Glutamatergic neuron (in vitro differentiated cells): Measurements from ENCODE around the gene TAF1A. TPM values are rescaled to one million over a fixed set of nuclear protein-coding genes. Genes with fewer than 3 reads are reported as not detected.
A peak's percentile ranks its signal among the peaks of the same experiment; 100 is the strongest.
"Not testable (repeated sequence)": the region's sequence is repeated elsewhere in the genome, so short reads cannot be mapped to it uniquely, and the experiment has no call there.

Experiments
- DNase-seq: peaks from one replicate; pipeline ENCODE4 v3.0.0; 2022
- H3K27ac Mint-ChIP-seq: one replicate; pipeline ENCODE4 v1.8.0; 2020; ENCODE audit warnings: mild to moderate bottlenecking, mixed read lengths, inconsistent platforms; ENCODE audit not compliant: unreplicated experiment
- H3K27me3 Mint-ChIP-seq: one replicate; pipeline ENCODE4 v1.8.0; 2020; ENCODE audit warnings: mild to moderate bottlenecking, moderate library complexity, mixed read lengths, inconsistent platforms; ENCODE audit not compliant: unreplicated experiment
- H3K36me3 Mint-ChIP-seq: one replicate; pipeline ENCODE4 v1.8.0; 2020; ENCODE audit warnings: mild to moderate bottlenecking, mixed read lengths, inconsistent platforms; ENCODE audit not compliant: unreplicated experiment
- H3K4me1 Mint-ChIP-seq: one replicate; pipeline ENCODE4 v1.8.0; 2020; ENCODE audit warnings: mild to moderate bottlenecking, low read depth, mixed read lengths, inconsistent platforms; ENCODE audit not compliant: unreplicated experiment
- H3K4me3 Mint-ChIP-seq: one replicate; pipeline ENCODE4 v1.8.0; 2020; ENCODE audit warnings: mild to moderate bottlenecking, mixed read lengths, inconsistent platforms; ENCODE audit not compliant: unreplicated experiment
- H3K9me3 Mint-ChIP-seq: one replicate; pipeline ENCODE4 v1.8.0; 2020; ENCODE audit warnings: mild to moderate bottlenecking, moderate library complexity, mixed read lengths, inconsistent platforms; ENCODE audit not compliant: unreplicated experiment
- total RNA-seq: library from RNA; stranded (reverse); fragmentation: NEBNext Ultra II Directional; extraction: Animal tissue kit (Norgen Biotek cat#: 25700); gene quantifications from one replicate; pipeline ENCODE4 v1.2.1, GENCODE V29; 2021; ENCODE audit not compliant: unreplicated experiment
- TF ChIP-seq, protein P1 (sequence below): fragments of 200-600 bp; sonication (generic); IDR thresholded peaks from one replicate; pipeline ENCODE4 v1.5.0; 2021; ENCODE audit not compliant: partially characterized antibody, unreplicated experiment

TAF1A gene
- total RNA-seq, 1 donor from 2014 or later, result 10.4 TPM

DNA sequence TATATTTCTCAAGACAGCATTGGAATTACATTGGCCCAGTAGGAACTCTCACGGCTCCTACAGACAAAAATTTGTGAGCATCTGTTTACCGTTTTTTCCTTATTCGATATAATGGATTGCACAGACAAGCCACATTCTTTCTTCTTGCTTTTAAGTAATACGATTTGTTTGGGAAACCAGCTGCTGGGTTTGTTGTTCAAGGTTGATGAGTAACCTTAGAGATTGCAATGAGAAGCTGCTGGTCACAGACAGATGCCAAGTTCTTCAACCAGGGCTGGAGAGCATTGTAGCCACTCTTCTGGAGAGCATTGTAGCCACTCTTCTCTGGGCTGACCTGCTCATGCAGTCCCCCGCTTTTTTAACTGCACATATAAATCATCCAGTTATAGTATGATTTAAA lies 26.8 kb upstream of the TAF1A start:
- peaks cover 14% of the 10 kb centered on the region for H3K27me3 Mint-ChIP-seq
- TF ChIP-seq, protein P1, sequence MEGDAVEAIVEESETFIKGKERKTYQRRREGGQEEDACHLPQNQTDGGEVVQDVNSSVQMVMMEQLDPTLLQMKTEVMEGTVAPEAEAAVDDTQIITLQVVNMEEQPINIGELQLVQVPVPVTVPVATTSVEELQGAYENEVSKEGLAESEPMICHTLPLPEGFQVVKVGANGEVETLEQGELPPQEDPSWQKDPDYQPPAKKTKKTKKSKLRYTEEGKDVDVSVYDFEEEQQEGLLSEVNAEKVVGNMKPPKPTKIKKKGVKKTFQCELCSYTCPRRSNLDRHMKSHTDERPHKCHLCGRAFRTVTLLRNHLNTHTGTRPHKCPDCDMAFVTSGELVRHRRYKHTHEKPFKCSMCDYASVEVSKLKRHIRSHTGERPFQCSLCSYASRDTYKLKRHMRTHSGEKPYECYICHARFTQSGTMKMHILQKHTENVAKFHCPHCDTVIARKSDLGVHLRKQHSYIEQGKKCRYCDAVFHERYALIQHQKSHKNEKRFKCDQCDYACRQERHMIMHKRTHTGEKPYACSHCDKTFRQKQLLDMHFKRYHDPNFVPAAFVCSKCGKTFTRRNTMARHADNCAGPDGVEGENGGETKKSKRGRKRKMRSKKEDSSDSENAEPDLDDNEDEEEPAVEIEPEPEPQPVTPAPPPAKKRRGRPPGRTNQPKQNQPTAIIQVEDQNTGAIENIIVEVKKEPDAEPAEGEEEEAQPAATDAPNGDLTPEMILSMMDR, result no peak
- H3K36me3 Mint-ChIP-seq, result peaks cover 6% of the 10 kb centered on the region
- peaks cover 16% of the 10 kb centered on the region for H3K9me3 Mint-ChIP-seq
- H3K27ac Mint-ChIP-seq, result peak overlapping the region; percentile 98
- H3K4me1 Mint-ChIP-seq, result peaks cover 29% of the 10 kb centered on the region
- DNase-seq, result no peak
- H3K4me3 Mint-ChIP-seq, result peak overlapping the region; percentile 87

DNA sequence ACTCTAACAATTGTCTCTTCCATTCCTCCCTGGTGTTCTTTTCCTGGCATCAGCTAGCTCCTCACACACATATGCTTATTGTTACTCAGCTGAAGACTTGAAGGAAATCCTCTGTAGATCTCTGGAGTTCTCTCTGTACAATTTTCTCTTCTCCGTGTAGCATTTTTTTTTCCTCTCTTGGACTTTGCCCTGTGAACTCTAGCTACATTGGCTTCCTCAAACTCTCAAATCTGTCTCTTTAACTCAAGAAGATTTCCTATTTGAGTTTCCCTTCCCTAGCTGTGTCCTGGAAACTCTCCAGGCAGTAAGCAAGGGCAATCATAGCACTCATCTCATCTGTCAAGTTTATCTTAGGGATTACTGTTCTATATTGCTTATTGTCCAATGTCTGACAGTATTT lies 23.9 kb upstream of the TAF1A start:
- Mint-ChIP-seq H3K36me3 (peaks cover 11% of the 10 kb centered on the region), H3K4me3 (no peak overlapping the region), H3K27me3 (peaks cover 9% of the 10 kb centered on the region), H3K9me3 (peaks cover 17% of the 10 kb centered on the region), H3K4me1 (peaks cover 20% of the 10 kb centered on the region), H3K27ac (no peak overlapping the region)
- DNase-seq, result no peak
- TF ChIP-seq, protein P1, result no peak

DNA sequence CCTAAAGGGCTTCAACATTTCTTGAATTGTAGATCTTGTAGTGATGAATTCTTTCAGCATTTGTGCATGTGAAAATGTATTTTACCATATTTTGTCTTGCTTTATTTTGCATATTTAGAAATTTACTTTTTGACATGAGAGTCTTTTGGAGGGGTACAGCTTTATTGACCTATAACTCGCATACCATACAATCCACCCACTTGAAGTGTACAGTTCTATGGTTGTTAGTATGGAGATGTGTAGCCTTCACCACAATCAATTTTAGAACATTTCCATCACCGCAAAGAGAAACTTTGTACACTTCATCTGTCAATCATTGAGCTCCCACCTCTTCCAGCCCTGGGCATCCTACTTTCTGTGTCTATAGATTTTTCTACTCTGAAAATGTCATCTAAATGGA lies 21.0 kb upstream of the TAF1A start:
- peaks cover 8% of the 10 kb centered on the region for H3K9me3 Mint-ChIP-seq
- H3K27ac Mint-ChIP-seq, result no peak overlapping the region

DNA sequence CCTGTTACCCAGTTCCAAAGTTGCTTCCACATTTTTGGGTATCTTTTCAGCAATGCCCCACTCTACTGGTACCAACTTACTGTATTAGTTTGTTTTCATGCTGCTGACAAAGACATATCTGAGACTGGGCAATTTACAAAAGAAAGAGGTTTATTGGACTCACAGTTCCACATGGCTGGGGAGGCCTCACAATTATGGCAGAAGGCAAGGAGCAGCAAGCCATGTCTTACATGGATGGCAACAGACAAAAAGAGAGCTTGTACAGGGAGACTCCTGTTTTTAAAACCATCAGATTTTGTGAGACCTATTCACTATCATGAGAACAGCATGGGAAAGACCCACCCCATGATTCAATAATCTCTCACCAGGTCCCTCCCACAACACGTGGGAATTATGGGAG lies 19.4 kb upstream of the TAF1A start:
- H3K4me3 Mint-ChIP-seq, H3K27ac Mint-ChIP-seq, H3K9me3 Mint-ChIP-seq, DNase-seq, H3K27me3 Mint-ChIP-seq, H3K4me1 Mint-ChIP-seq: not testable (repeated sequence)
- H3K36me3 Mint-ChIP-seq, result peaks cover 11% of the 10 kb centered on the region

More for the DNA sequence above, 21.0 kb upstream of the TAF1A start:
- H3K36me3 Mint-ChIP-seq, result peaks cover 11% of the 10 kb centered on the region
- peaks cover 4% of the 10 kb centered on the region for H3K27me3 Mint-ChIP-seq
- TF ChIP-seq, protein P1, result no peak
- H3K4me1 Mint-ChIP-seq, result peaks cover 8% of the 10 kb centered on the region
- no peak overlapping the region for H3K4me3 Mint-ChIP-seq
- no peak for DNase-seq

DNA sequence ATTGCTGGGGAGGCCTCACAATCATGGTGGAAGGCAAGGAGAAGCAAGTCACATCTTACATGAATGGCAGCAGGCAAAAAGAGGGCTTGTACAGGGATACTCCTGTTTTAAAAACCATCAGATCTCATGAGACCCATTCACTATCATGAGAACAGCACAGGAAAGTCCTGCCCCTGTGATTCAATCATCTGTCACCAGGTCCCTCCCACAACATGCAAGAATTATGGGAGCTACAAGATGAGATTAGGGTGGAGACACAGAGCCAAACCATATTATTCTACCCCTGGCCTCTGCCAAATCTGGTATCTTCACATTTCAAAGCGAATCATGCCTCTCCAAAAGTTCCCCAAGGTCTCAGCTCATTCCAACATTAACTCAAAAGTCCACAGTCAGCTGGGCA lies 17.0 kb upstream of the TAF1A start:
- no peak overlapping the region for H3K27ac Mint-ChIP-seq
- no peak overlapping the region for H3K4me3 Mint-ChIP-seq
- no peaks in the 10 kb centered on the region for H3K4me1 Mint-ChIP-seq
- no peaks in the 10 kb centered on the region for H3K27me3 Mint-ChIP-seq
- DNase-seq, result no peak
- TF ChIP-seq, protein P1, result no peak
- H3K36me3 Mint-ChIP-seq, result peaks cover 5% of the 10 kb centered on the region
- peaks cover 4% of the 10 kb centered on the region for H3K9me3 Mint-ChIP-seq

DNA sequence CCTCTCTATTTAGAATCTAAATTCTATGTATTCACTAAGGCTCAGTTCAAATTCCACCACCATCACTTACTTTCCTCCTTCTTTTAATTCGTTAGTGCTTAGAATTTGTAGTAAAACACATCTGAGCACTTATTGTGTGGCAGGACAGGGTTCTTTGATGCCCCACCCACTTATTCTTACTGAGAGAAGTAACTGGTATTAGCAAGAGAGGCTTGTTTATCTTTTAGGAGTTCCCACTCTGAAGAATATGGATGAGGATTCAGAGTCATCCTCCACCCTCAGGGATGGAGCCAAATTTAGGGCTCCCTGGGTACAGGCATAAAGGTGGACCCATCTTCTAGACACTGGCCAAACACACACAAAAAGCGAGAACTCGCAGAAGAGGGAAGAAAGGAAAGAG lies 11.5 kb upstream of the TAF1A start:
- no peak for DNase-seq
- no peaks in the 10 kb centered on the region for H3K27me3 Mint-ChIP-seq
- no peaks in the 10 kb centered on the region for H3K4me1 Mint-ChIP-seq
- H3K36me3 Mint-ChIP-seq, result no peaks in the 10 kb centered on the region
- no peaks in the 10 kb centered on the region for H3K9me3 Mint-ChIP-seq
- TF ChIP-seq, protein P1, result no peak
- no peak overlapping the region for H3K4me3 Mint-ChIP-seq
- H3K27ac Mint-ChIP-seq, result no peak overlapping the region
